GM12878 (cell line): Measurements from ENCODE around the gene SKP2.

Source experiments
- CEBPB ChIP-seq, 2 experiments: fragments of 150-350 bp in 1 of 2; IDR thresholded peaks; 2 replicates each; pipeline ENCODE4 v1.6.1; 2012 to 2014; ENCODE audit warnings: low read depth in 2 of 2, low read length in 2 of 2, borderline replicate concordance in 1 of 2, inconsistent platforms in 1 of 2
- POLR2A ChIP-seq: IDR thresholded peaks from 2 replicates; pipeline ENCODE4 v1.6.1; 2011; ENCODE audit warnings: low read depth, mild to moderate bottlenecking, low read length
- POLR2AphosphoS5 ChIP-seq: IDR thresholded peaks from 2 replicates; pipeline ENCODE4 v1.6.1; 2011; ENCODE audit warnings: mild to moderate bottlenecking, low read length, inconsistent platforms
- RAD21 ChIP-seq: IDR thresholded peaks from 2 replicates; pipeline ENCODE4 v1.6.1; 2011; ENCODE audit warnings: mild to moderate bottlenecking, low read depth, low read length, moderate library complexity; ENCODE audit not compliant: insufficient read depth
- RCOR1 ChIP-seq: conservative IDR thresholded peaks from 2 replicates; pipeline ENCODE4 v1.6.1; 2012; ENCODE audit warnings: low read depth, low read length, improper control_type of control experiment
- SP1 ChIP-seq: IDR thresholded peaks from one replicate; pipeline ENCODE4 v1.6.1; 2011; ENCODE audit warnings: low read depth, low read length
- ZNF207 ChIP-seq: fragments of 450-650 bp; IDR thresholded peaks from 2 replicates; pipeline ENCODE4 v1.6.1; 2014; ENCODE audit warnings: antibody characterized with exemption, mild to moderate bottlenecking, borderline replicate concordance
- ZZZ3 ChIP-seq: IDR thresholded peaks from 2 replicates; pipeline ENCODE4 v1.6.1; 2011; ENCODE audit warnings: low read depth; ENCODE audit not compliant: control insufficient read depth, insufficient read length
- TF ChIP-seq, protein P1 (sequence below), 3 experiments: IDR thresholded peaks in 2 of 3; conservative IDR thresholded peaks in 1 of 3; 2 replicates each; pipeline ENCODE4 v1.5.1; 2011; ENCODE audit warnings: low read depth in 3 of 3, low read length in 3 of 3, mild to moderate bottlenecking in 3 of 3, control low read depth in 2 of 3, moderate library complexity in 2 of 3, inconsistent platforms in 1 of 3, mixed read lengths in 1 of 3; ENCODE audit not compliant: control insufficient read depth in 2 of 3, insufficient read depth in 1 of 3; ENCODE audit errors: extremely low read depth in 1 of 3

DNA sequence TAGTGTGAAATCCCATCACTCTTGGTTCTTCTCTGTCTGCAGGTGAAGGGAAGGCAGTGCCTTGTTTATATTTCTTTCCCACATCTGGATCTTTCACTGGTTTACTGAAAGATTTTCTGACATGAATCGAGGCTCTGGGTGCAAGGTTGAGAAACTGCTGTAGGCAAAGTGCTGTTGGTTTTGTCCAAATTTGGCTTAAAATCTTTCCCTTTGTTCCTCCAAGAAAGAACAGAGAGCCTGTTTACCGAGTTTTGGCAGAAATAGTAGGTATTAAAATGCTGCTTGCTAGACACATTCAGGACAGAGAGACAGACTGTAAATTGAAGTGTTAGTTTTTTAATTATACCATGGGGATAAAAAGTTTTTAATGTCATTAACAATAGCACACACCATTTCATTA, 21.5 kb downstream of the SKP2 start:
- no peak for TF ChIP-seq CEBPB (IDR thresholded peaks at IDR 0.05; ENCODE audit: borderline replicate concordance in 1 of 2, low read depth in 2 of 2, low read length in 2 of 2)
- TF ChIP-seq POLR2A = no peak
- TF ChIP-seq, protein P1, sequence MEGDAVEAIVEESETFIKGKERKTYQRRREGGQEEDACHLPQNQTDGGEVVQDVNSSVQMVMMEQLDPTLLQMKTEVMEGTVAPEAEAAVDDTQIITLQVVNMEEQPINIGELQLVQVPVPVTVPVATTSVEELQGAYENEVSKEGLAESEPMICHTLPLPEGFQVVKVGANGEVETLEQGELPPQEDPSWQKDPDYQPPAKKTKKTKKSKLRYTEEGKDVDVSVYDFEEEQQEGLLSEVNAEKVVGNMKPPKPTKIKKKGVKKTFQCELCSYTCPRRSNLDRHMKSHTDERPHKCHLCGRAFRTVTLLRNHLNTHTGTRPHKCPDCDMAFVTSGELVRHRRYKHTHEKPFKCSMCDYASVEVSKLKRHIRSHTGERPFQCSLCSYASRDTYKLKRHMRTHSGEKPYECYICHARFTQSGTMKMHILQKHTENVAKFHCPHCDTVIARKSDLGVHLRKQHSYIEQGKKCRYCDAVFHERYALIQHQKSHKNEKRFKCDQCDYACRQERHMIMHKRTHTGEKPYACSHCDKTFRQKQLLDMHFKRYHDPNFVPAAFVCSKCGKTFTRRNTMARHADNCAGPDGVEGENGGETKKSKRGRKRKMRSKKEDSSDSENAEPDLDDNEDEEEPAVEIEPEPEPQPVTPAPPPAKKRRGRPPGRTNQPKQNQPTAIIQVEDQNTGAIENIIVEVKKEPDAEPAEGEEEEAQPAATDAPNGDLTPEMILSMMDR (IDR thresholded peaks at IDR 0.05 in 2 of 3, conservative IDR thresholded peaks at IDR 0.05 in 1 of 3; ENCODE audit: control insufficient read depth in 2 of 3, extremely low read depth in 1 of 3, insufficient read depth in 1 of 3, low read depth in 3 of 3, low read length in 3 of 3) = no peak
- TF ChIP-seq RAD21 = no peak
- no peak for TF ChIP-seq RCOR1
- TF ChIP-seq ZNF207 = no peak
- no peak for TF ChIP-seq POLR2AphosphoS5
- no peak for TF ChIP-seq SP1
- no peak for TF ChIP-seq ZZZ3
